Measurements from ENCODE around the gene BACE2.

The BACE2 gene

DNA sequence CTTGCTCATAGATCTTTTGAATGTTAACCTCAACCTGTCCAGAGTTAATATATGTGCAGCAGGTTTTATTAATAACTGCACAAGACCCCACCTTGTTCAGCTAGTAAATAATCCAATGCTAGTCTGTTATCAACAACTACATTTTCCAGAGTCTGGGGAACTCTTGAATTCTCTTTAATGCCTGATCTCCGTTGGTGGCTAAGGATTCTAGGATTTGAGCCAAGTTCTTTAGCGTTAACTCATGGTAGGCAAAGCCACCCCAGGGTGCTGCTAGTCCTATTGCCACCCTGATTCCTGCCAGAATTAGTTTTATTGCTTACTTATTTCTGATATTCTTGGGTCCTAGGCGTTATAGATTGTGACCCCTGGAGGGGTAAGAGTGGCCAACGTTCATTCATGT, 12.8 kb downstream of the BACE2 start:
- ChIA-PET POLR2A (no interaction called here), CTCF (interaction anchor here (1.4 to 8.0 kb wide), 3 partner anchors 11 to 14 kb away, joined by 4 to 59 read pairs (median 13); no protein-coding TSS in a partner anchor)
- DNase-seq (ENCODE audit: low read depth, low spot score) = no peak
- H3K4me3 ChIP-seq (ENCODE audit: low read depth, low read length) = no peak overlapping the region
- TF ChIP-seq, protein P1, sequence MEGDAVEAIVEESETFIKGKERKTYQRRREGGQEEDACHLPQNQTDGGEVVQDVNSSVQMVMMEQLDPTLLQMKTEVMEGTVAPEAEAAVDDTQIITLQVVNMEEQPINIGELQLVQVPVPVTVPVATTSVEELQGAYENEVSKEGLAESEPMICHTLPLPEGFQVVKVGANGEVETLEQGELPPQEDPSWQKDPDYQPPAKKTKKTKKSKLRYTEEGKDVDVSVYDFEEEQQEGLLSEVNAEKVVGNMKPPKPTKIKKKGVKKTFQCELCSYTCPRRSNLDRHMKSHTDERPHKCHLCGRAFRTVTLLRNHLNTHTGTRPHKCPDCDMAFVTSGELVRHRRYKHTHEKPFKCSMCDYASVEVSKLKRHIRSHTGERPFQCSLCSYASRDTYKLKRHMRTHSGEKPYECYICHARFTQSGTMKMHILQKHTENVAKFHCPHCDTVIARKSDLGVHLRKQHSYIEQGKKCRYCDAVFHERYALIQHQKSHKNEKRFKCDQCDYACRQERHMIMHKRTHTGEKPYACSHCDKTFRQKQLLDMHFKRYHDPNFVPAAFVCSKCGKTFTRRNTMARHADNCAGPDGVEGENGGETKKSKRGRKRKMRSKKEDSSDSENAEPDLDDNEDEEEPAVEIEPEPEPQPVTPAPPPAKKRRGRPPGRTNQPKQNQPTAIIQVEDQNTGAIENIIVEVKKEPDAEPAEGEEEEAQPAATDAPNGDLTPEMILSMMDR (IDR thresholded peaks at IDR 0.05; ENCODE audit: insufficient read depth, low read length, missing control alignments) = no peak

DNA sequence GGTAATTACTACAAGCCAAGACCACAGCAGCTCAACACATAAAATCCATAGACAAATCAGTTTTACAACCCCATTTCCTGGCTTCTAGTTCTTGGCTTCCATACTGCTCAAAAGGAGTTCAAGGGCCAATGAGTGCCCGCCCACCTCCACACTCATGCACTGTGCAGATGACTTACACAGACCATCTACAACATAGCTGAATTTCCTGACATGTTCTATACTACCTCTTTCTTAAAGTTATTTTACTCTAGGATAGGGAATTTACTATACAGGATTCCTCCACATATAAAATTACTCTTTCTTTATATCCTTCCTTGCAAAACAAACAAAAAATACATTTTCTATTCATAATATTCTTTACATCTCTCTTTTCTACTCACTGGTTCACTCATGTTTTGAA, 14.6 kb downstream of the BACE2 start:
- ChIA-PET CTCF (interaction anchor here (3.5 to 8.0 kb wide), 2 partner anchors 12 to 16 kb away, joined by 13 to 59 read pairs; no protein-coding TSS in a partner anchor), POLR2A (no interaction called here)
- TF ChIP-seq, protein P1 (IDR thresholded peaks at IDR 0.05; ENCODE audit: insufficient read depth, low read length, missing control alignments) = no peak

GRCh38 chr21:41183575-41183974, 15.6 kb downstream of the BACE2 start:
- H3K4me3 ChIP-seq (ENCODE audit: low read depth, low read length) = no peak overlapping the region
- no peak for DNase-seq (ENCODE audit: low read depth, low spot score)
- ChIA-PET POLR2A (no interaction called here), CTCF (interaction anchor here (1.3 to 8.0 kb wide), 3 partner anchors 13 to 633 kb away, joined by 3 to 59 read pairs (median 13); no protein-coding TSS in a partner anchor)
- TF ChIP-seq, protein P1 (IDR thresholded peaks at IDR 0.05; ENCODE audit: insufficient read depth, low read length, missing control alignments) = no peak

More for the DNA sequence above, 14.6 kb downstream of the BACE2 start:
- no peak overlapping the region for H3K4me3 ChIP-seq (ENCODE audit: low read depth, low read length)
- DNase-seq (ENCODE audit: low read depth, low spot score) = no peak

GRCh38 chr21:41185802-41186201, 17.8 kb downstream of the BACE2 start:
- no peak overlapping the region for H3K4me3 ChIP-seq (ENCODE audit: low read depth, low read length)
- DNase-seq (ENCODE audit: low read depth, low spot score) = no peak
- ChIA-PET CTCF (interaction anchor here (1.3 to 8.0 kb wide), 2 partner anchors 16 to 53 kb away, joined by 3 to 59 read pairs; no protein-coding TSS in a partner anchor), POLR2A (no interaction called here)
- TF ChIP-seq, protein P1 (IDR thresholded peaks at IDR 0.05; ENCODE audit: insufficient read depth, low read length, missing control alignments) = no peak

DNA sequence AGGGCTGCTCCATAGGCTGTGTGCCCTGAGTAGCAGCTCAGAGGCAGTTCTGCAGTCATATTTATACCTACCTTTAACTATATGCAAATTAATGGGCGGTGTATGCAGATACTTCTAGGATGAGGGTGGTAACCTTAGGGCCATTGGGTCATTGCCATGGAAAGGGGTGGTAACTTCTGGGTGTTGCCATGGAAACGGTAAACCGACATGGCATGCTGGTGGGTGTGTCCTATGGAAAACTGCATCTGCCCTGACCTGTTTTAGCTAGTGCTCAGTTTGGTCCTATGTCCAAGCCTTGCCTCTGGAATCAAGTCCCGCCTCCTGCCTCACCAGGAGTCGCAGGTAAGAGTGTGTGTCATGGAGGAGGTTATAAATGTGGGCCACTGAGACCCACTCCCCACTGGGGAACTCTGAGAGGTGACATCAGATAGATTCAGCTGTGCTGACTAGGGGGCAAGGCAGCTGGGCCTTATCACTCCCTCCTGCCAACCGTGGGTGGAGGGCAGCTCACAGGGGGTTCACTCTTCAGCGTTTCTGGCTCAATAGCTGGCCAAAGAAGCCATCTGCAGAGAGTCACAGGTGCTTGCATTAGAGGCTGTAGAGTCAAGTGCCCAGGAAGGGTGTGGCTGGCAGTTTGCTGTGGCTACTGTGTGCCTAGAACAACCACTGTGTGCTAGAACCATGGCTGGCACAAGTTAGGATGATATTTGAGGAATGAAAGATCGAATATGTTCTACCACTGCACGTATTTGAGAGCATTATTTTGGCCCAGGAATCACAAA, 19.0 kb downstream of the BACE2 start:
- H3K4me3 ChIP-seq (ENCODE audit: low read depth, low read length) = no peak overlapping the region
- CTCF ChIA-PET = interaction anchor here (1.3 to 8.0 kb wide), 2 partner anchors 11 to 17 kb away, joined by 3 to 59 read pairs; no protein-coding TSS in a partner anchor
- DNase-seq (ENCODE audit: low read depth, low spot score) = no peak
- POLR2A ChIA-PET = interaction anchor here (0.7 kb wide), 1 partner anchor 20 kb away, joined by 3 read pairs; no protein-coding TSS in a partner anchor
- TF ChIP-seq, protein P1 (IDR thresholded peaks at IDR 0.05; ENCODE audit: insufficient read depth, low read length, missing control alignments) = no peak

DNA sequence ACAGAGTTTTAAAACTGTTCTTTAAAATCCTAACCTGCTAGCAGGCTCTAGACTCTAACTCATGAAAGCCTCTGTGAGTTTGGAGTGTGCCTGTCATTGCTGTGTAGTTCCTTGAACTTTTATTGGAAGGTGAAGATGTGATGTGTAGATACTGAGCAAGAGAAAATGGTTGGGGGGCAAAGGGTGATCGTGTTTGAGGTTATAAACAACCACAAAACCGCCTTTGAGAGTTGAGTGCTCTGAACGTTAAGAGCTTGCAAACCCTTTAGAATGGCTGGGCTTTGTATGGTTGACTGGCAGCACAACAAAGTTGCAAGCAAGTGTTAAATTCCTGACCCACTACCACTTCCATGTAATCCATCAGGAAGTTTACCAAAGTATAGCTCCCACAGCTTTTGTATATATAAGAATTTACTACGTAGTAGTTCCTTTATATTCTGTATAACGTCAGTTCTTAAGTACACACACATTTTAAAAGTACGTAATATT, 19.6 kb downstream of the BACE2 start:
- no peak for DNase-seq (ENCODE audit: low read depth, low spot score)
- TF ChIP-seq, protein P1 (IDR thresholded peaks at IDR 0.05; ENCODE audit: insufficient read depth, low read length, missing control alignments) = no peak
- no peak overlapping the region for H3K4me3 ChIP-seq (ENCODE audit: low read depth, low read length)
- CTCF ChIA-PET = interaction anchor here (1.3 kb wide), 1 partner anchor 11 kb away, joined by 3 read pairs; no protein-coding TSS in a partner anchor
- POLR2A ChIA-PET = interaction anchor here (0.7 kb wide), 1 partner anchor 20 kb away, joined by 3 read pairs; no protein-coding TSS in a partner anchor
